Upper lobe of left lung (tissue), 6 donors: Measurements from ENCODE around the gene MDN1. TPM values are rescaled to one million over a fixed set of nuclear protein-coding genes. Genes with fewer than 3 reads are reported as not detected.

Source experiments
- ATAC-seq, 2 donors: fragments of 200-7000 bp; cut with Tn5 transposase; one replicate each; pipeline ENCODE4 v1.9.1; 2022; ENCODE audit warnings: mild to moderate bottlenecking in 2 of 2, moderate library complexity in 2 of 2; ENCODE audit not compliant: low FRiP score in 2 of 2
- DNase-seq, 2 donors: peaks; one replicate each; pipeline ENCODE4 v3.0.0-alpha.2; 2019 to 2020
- H3K27ac ChIP-seq, 4 donors: fragments of 200-600 bp; sonication (generic); one replicate each; pipeline ENCODE4 v1.5.1; 2016 to 2019
- H3K27me3 ChIP-seq, 4 donors: fragments of 200-600 bp; sonication (generic); one replicate each; pipeline ENCODE4 v1.5.1; 2017 to 2019
- H3K36me3 ChIP-seq, 4 donors: fragments of 200-600 bp; sonication (generic); one replicate each; pipeline ENCODE4 v1.5.1; 2016 to 2019
- H3K4me1 ChIP-seq, 4 donors: fragments of 200-600 bp; sonication (generic); one replicate each; pipeline ENCODE4 v1.5.1; 2018 to 2019
- H3K4me3 ChIP-seq, 4 donors: fragments of 200-600 bp; sonication (generic); one replicate each; pipeline ENCODE4 v1.5.1; 2017 to 2019; ENCODE audit warnings: mild to moderate bottlenecking in 2 of 4, moderate library complexity in 1 of 4
- H3K9me3 ChIP-seq, 4 donors: fragments of 200-600 bp; sonication (generic); one replicate each; pipeline ENCODE4 v1.5.1; 2018 to 2019
- EP300 ChIP-seq, 4 donors: sonication (generic); formaldehyde crosslinking; IDR thresholded peaks; one replicate each; pipeline ENCODE4 v1.5.1; 2017; ENCODE audit warnings: antibody characterized with exemption in 4 of 4, control low read depth in 2 of 4
- POLR2A ChIP-seq, 4 donors: fragments of 450-650 bp; IDR thresholded peaks; one replicate each; pipeline ENCODE4 v1.5.1; 2016 to 2017; ENCODE audit warnings: antibody characterized with exemption in 4 of 4, mild to moderate bottlenecking in 2 of 4
- POLR2AphosphoS5 ChIP-seq, 2 donors: sonication (generic); formaldehyde crosslinking; IDR thresholded peaks; one replicate each; pipeline ENCODE4 v1.5.1; 2017; ENCODE audit warnings: antibody characterized with exemption in 2 of 2
- WGBS, 2 donors: methylation state at CpG; one replicate each; pipeline ENCODE4 v1.1.5; 2017 to 2018; 5-methylcytosine and 5-hydroxymethylcytosine counted together
- total RNA-seq, 6 donors: library from RNA; depleted of rRNA in 4 of 6; stranded (reverse); fragments of >200 nt in 4 of 6; gene quantifications; one replicate each; pipeline versions ENCODE4 v1.1.0 to v1.2.1, GENCODE V29; 2016 to 2021
- TF ChIP-seq, protein P1 (sequence below), 6 experiments: fragments of 450-650 bp in 4 of 6; fragments of 200-600 bp in 2 of 6; sonication (generic) in 2 of 6; IDR thresholded peaks; one replicate each; pipeline ENCODE4 v1.5.1; 2016 to 2019; ENCODE audit warnings: antibody characterized with exemption in 6 of 6
- donor health status: DM: no; HTN: no; CAD: no; lungs with moderate emphysema.
- donor health status: DM: no; HTN: yes; CAD: no; lungs with severe emphysema.

The MDN1 gene
- total RNA-seq, 6 donors from 2014 or later, result 23.4 to 44.1 (median 29.6) TPM

GRCh38 chr6:89842228-89842627 is 22.6 kb upstream of the MDN1 start:
- DNase-seq, result no peak
- Histone ChIP-seq H3K9me3 (no peaks in the 10 kb centered on the region), H3K27ac (no peak overlapping the region), H3K27me3 (no peaks in the 10 kb centered on the region), H3K4me3 (no peak overlapping the region), H3K4me1 (peaks cover 0 to 17% (median 5%) of the 10 kb centered on the region in 4 donors), H3K36me3 (peaks cover 0 to 10% (median 4%) of the 10 kb centered on the region in 4 donors)
- 85 to 90% methylated on average over 2 of the region's 2 CpGs for WGBS, 2 donors
- TF ChIP-seq EP300 (IDR thresholded peaks at IDR 0.05) (no peak), POLR2A (IDR thresholded peaks at IDR 0.05) (no peak), POLR2AphosphoS5 (IDR thresholded peaks at IDR 0.05) (no peak)
- TF ChIP-seq, protein P1, sequence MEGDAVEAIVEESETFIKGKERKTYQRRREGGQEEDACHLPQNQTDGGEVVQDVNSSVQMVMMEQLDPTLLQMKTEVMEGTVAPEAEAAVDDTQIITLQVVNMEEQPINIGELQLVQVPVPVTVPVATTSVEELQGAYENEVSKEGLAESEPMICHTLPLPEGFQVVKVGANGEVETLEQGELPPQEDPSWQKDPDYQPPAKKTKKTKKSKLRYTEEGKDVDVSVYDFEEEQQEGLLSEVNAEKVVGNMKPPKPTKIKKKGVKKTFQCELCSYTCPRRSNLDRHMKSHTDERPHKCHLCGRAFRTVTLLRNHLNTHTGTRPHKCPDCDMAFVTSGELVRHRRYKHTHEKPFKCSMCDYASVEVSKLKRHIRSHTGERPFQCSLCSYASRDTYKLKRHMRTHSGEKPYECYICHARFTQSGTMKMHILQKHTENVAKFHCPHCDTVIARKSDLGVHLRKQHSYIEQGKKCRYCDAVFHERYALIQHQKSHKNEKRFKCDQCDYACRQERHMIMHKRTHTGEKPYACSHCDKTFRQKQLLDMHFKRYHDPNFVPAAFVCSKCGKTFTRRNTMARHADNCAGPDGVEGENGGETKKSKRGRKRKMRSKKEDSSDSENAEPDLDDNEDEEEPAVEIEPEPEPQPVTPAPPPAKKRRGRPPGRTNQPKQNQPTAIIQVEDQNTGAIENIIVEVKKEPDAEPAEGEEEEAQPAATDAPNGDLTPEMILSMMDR (IDR thresholded peaks at IDR 0.05), result no peak
- no peak for ATAC-seq

DNA sequence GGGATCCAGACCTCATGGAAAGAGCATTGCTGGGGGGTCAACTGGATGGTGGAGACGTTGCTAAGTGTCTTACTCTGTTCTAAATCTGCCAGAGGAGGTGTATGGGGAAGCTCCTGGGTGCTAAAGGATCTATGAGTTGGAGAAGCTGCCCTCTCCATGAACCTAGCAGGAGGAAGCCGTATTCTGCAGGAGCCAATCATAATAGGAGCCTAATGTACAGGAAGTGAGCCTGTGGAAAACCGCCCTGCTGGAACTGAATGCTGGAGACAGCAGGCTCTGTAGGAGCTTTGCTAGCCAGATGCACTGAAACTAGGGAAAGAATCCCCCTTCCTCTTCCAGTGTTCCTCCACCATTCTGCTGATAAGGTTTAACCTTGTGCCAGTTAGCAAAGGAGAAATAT is 20.9 kb upstream of the MDN1 start:
- peaks cover 0 to 5% (median 2%) of the 10 kb centered on the region in 4 donors for H3K36me3 ChIP-seq
- peak; percentile 30 to 73 for ATAC-seq
- H3K27ac ChIP-seq, result no peak overlapping the region
- no peak for TF ChIP-seq POLR2A (IDR thresholded peaks at IDR 0.05)
- TF ChIP-seq, protein P1 (IDR thresholded peaks at IDR 0.05), result no peak
- no peak overlapping the region for H3K4me3 ChIP-seq
- H3K27me3 ChIP-seq, result no peaks in the 10 kb centered on the region
- WGBS, 2 donors, result 64 to 71% methylated on average over 3 of the region's 3 CpGs
- no peak for DNase-seq
- H3K4me1 ChIP-seq, result peaks cover 0 to 17% (median 5%) of the 10 kb centered on the region in 4 donors
- no peaks in the 10 kb centered on the region for H3K9me3 ChIP-seq

DNA sequence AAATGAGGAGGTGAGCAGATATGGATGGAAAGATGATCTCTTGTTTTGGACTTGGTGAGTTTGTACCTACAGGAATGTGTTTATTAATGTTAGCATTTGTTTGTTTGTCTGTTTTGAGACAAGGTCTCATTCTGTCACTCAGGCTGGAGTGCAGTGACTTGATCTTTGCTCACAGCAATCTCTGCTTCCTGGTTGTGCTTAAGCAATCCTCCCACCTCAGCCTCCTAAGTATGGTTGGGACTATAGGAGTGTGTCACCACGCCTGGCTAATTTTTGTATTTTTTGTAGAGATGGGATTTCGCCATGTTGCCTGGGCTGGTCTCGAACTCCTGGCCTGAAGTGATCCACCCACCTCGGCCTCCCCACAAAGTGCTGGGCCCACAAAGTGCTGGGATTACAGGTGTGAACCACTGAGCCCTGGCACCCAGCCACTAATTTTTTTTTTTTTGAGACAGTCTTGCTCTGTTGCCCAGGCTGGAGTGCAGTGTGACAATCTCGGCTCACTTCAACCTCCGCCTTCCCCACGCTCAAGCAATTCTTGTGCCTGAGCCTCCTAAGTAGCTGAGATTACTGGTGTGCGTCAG is 17.1 kb upstream of the MDN1 start:
- no peak for ATAC-seq
- 91 to 95% methylated on average over 8 of the region's 8 CpGs for WGBS, 2 donors
- H3K27ac ChIP-seq, result no peak overlapping the region
- TF ChIP-seq EP300 (IDR thresholded peaks at IDR 0.05) (no peak), POLR2A (IDR thresholded peaks at IDR 0.05) (no peak), POLR2AphosphoS5 (IDR thresholded peaks at IDR 0.05) (no peak)
- TF ChIP-seq, protein P1 (IDR thresholded peaks at IDR 0.05), result no peak
- H3K4me1 ChIP-seq, result peaks cover 0 to 8% (median 2%) of the 10 kb centered on the region in 4 donors
- no peaks in the 10 kb centered on the region for H3K27me3 ChIP-seq
- no peak for DNase-seq
- H3K9me3 ChIP-seq, result no peaks in the 10 kb centered on the region
- H3K36me3 ChIP-seq, result peaks cover 0 to 19% (median 7%) of the 10 kb centered on the region in 4 donors
- H3K4me3 ChIP-seq, result no peak overlapping the region

DNA sequence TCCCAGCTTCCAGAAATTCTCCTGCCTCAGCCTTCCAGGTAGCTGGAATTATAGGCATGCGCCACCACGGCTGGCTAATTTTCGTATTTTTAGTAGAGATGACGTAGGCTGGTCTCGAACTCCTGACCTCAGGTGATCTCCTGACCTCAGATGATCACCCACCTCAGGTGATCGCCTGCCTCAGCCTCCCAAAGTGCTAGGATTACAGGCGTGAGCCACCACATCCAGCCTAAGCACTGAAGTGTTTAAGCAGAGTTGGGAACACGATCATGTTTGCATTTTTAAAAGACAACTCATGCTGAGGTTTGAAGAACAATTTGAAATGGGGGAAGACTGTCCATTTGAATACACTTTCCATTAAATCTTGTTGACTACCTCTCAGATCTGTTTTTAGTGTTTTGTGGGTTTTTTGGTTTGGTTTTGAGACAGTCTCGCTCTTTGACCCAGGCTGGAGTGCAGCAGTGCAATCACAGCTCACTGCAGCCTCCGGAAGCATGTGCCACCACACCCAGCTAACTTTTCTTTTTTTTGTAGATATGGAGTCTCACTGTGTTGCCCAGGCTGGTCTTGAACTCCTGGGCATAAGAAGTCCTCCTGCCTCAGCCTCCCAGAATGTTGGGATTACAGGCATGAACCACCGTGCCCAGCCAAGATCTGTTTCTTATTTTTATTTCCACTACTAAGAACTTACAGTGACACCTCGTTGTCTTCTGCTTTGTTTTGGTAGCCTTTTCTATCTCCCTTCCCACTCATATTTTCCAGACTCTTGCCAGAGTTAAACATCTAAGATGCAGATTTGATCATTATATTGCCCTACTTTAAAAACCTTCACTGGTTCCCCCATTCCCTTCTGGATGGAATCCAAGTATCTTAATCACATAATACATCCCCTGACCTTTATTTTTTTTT is 15.5 kb upstream of the MDN1 start:
- WGBS, 2 donors, result 85% methylated on average over 12 of the region's 12 CpGs

More for the DNA sequence above, 15.5 kb upstream of the MDN1 start:
- no peak for ATAC-seq
- no peak for TF ChIP-seq EP300 (IDR thresholded peaks at IDR 0.05)
- no peak for TF ChIP-seq POLR2AphosphoS5 (IDR thresholded peaks at IDR 0.05)
- TF ChIP-seq POLR2A (IDR thresholded peaks at IDR 0.05), result no peak
- TF ChIP-seq, protein P1 (IDR thresholded peaks at IDR 0.05), result no peak
- no peaks in the 10 kb centered on the region for H3K27me3 ChIP-seq
- peaks cover 0 to 19% (median 9%) of the 10 kb centered on the region in 4 donors for H3K36me3 ChIP-seq
- no peak overlapping the region for H3K4me3 ChIP-seq
- DNase-seq, result no peak
- no peak overlapping the region for H3K27ac ChIP-seq
- peaks cover 7 to 12% (median 10%) of the 10 kb centered on the region in 4 donors for H3K4me1 ChIP-seq
- H3K9me3 ChIP-seq, result no peaks in the 10 kb centered on the region
